ENCODE data around the gene FDX1. TPM values are rescaled to one million over a fixed set of nuclear protein-coding genes. Genes with fewer than 3 reads are reported as not detected.

Gene FDX1
- polyA plus RNA-seq, 4 donors, result 13.3 to 23.0 (median 20.9) TPM

- no peak for DNase-seq (ENCODE audit: low read depth in 4 of 4, low spot score in 3 of 4)
Measured at GRCh38 chr11:110497231-110497978, 67.7 kb downstream of the FDX1 start.

DNA sequence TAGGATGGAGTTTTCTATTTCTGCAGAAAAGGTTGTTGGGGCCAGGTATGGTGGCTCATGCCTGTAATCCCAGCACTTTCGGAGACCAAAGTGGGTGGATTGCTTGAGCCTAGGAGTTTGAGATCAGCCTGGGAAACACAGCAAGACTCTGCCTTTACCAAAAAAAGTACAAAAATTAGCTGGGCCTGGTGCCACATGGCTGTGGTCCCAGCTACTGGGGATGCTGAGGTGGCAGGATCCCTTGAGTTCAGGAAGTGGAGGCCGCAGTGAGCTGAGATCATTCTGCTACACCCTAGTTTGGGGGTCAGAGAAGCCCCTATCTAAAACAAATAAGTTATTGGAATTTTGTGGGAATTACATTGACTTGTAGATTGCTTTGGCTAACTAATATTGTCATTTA, 71.7 kb downstream of the FDX1 start:
- DNase-seq (ENCODE audit: low read depth in 4 of 4, low spot score in 3 of 4), result no peak

DNA sequence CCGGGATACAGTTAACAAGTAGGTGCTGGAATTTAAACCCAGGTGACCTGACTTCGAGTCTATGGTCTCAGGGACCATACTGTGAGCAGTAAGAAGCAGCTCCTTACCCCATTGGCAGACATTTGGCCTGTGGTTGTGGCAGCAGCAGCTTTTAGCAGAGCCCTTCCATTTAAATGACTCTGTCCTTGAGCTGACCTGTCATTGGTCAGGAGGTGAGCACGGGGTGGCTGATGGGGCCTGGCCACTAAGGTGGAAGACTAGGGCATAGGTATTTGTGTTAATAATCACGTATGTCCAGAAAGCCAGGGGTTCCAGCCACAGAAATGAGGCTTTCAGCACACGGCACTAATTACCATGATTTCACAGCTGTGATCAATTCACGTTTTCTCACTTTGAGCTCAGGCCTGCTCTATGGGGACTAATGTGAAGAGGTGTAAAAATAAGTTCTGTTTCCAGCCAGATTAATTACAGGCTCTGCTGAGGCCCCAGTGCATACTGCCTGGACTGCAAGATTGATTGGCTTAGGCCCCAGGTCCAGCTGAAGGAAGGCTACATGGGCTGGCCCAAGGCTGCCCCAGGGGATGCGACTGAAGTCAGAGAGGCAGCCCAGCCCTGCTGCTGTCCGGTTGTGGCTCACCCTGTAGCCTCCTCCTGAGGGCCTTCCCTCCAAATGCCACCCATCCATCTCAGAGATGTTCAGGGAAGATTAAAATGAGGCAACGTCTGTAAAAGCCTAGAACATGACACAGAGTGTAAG, 76.0 kb downstream of the FDX1 start:
- no peak for DNase-seq (ENCODE audit: low read depth in 4 of 4, low spot score in 3 of 4)

GRCh38 chr11:110507328-110507727, 77.6 kb downstream of the FDX1 start:
- DNase-seq (ENCODE audit: low read depth in 4 of 4, low spot score in 3 of 4), result no peak

GRCh38 chr11:110508786-110509185, 79.0 kb downstream of the FDX1 start:
- DNase-seq (ENCODE audit: low read depth in 4 of 4, low spot score in 3 of 4), result no peak

- no peak for DNase-seq (ENCODE audit: low read depth in 4 of 4, low spot score in 3 of 4)
Measured at GRCh38 chr11:110509472-110509871, 79.7 kb downstream of the FDX1 start.

GRCh38 chr11:110512026-110512425, 82.3 kb downstream of the FDX1 start:
- no peak for DNase-seq (ENCODE audit: low read depth in 4 of 4, low spot score in 3 of 4)

GRCh38 chr11:110513259-110513801, 83.6 kb downstream of the FDX1 start:
- no peak for DNase-seq (ENCODE audit: low read depth in 4 of 4, low spot score in 3 of 4)

- DNase-seq (ENCODE audit: low read depth in 4 of 4, low spot score in 3 of 4), result no peak
Measured at GRCh38 chr11:110513846-110514437, 84.2 kb downstream of the FDX1 start.

Other genes starting within 250 kb of the FDX1 start
- 100 to 1,000 TPM; 101 to 196 (median 139) TPM for gene RDX, start 133.3 kb upstream of the FDX1 start, polyA plus RNA-seq (ENCODE audit: insufficient read length in 4 of 4)

Data from left renal pelvis (tissue), 4 donors.